ENCODE measurements around the gene BTBD9.

DNA sequence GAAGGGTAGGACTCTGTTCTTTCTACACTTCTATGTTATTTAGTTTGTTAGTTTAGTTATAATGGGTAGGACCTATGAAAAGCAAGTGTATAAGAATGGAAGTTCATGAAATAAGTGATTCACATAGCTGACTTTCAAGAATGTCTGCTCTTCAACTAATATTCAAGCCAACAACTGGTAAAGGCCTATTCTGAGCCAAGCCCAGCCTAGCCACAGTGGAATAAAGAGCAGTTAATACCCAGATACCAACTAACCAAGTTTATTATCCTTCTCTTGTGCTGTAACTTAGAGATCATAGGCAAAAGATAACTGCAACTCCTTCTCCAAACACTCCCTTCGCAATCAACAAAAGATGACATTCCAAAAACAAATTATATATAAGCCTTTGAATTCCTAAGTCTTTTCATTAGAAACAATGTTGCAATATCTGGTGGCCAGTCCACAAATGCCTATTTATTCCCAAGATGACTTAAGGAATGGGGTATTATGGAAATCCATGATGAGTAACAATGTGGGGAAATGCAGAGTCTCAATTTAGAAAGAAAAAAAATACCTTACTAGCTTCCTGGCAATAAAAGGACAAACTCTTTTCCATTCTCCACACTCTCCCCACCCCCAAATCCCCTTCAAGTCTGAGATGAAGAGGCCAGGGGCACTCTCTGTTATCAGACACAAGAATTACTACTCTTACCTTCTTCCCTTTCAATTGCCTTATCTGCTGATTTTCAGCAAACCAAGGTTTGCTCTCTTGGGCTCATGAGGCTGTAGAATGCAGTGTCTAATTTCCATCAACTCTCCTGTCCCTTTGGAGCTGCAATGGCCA is 27.4 kb downstream of the BTBD9 start:
- TF ChIP-seq CTCF (IDR thresholded peaks at IDR 0.05) (no peak), POLR2A (IDR thresholded peaks at IDR 0.05) (no peak)
